Breast epithelium (tissue), 4 donors: ENCODE results near the gene ACACB. TPM values are rescaled to one million over a fixed set of nuclear protein-coding genes. Genes with fewer than 3 reads are reported as not detected.
A peak's percentile ranks its signal among the peaks of the same experiment; 100 is the strongest.

Source experiments
- DNase-seq, 2 donors: peaks; one replicate each; pipeline ENCODE4 v3.0.0-alpha.2; 2019; ENCODE audit warnings: low spot score in 2 of 2
- H3K27ac ChIP-seq, 2 donors: fragments of 200-600 bp; sonication (generic) in 1 of 2; one replicate each; pipeline ENCODE4 v1.5.1; 2016 to 2019; ENCODE audit warnings: mild to moderate bottlenecking in 1 of 2
- H3K27me3 ChIP-seq, 2 donors: fragments of 200-600 bp; sonication (generic) in 1 of 2; one replicate each; pipeline versions ENCODE4 v1.5.1 to v1.6.0; 2017 to 2019; ENCODE audit warnings: control low read depth in 1 of 2, mild to moderate bottlenecking in 1 of 2
- H3K36me3 ChIP-seq: fragments of 200-600 bp; one replicate; pipeline ENCODE4 v1.5.1; 2019
- H3K4me1 ChIP-seq, 2 donors: fragments of 200-600 bp; sonication (generic); one replicate each; pipeline ENCODE4 v1.5.1; 2016 to 2019; ENCODE audit warnings: control low read depth in 1 of 2
- H3K4me3 ChIP-seq, 3 donors: fragments of 200-600 bp; sonication (generic); 1 replicate in 2 of 3; 2 replicates in 1 of 3; pipeline ENCODE4 v1.5.1; 2016 to 2019; ENCODE audit warnings: mild to moderate bottlenecking in 3 of 3, moderate library complexity in 2 of 3
- H3K9me3 ChIP-seq, 2 donors: fragments of 200-600 bp; sonication (generic) in 1 of 2; one replicate each; pipeline ENCODE4 v1.5.1; 2016 to 2019; ENCODE audit warnings: control low read depth in 1 of 2
- CTCF ChIP-seq, 3 donors: fragments of 450-650 bp; IDR thresholded peaks; one replicate each; pipeline ENCODE4 v1.5.1; 2016 to 2017; ENCODE audit warnings: antibody characterized with exemption in 3 of 3, mild to moderate bottlenecking in 3 of 3, moderate library complexity in 3 of 3
- POLR2A ChIP-seq: fragments of 450-650 bp; IDR thresholded peaks from one replicate; pipeline ENCODE4 v1.6.1; 2016; ENCODE audit warnings: antibody characterized with exemption, mild to moderate bottlenecking, moderate library complexity
- POLR2AphosphoS5 ChIP-seq, 3 donors: sonication (generic); formaldehyde crosslinking; IDR thresholded peaks; one replicate each; pipeline ENCODE4 v1.6.1; 2017; ENCODE audit warnings: antibody characterized with exemption in 3 of 3
- intact Hi-C: fragments of 100-400 bp; cut with DNase I; formaldehyde crosslinking; loops from one replicate; pipeline ENCODE4 v1.15.1; 2023; ENCODE audit warnings: low total_unique reads
- total RNA-seq, 3 donors: library from RNA; depleted of rRNA; stranded (reverse); fragments of >200 nt; gene quantifications; one replicate each; pipeline ENCODE4 v1.1.0, GENCODE V29; 2016

The ACACB gene
- total RNA-seq, 3 donors from 2014 or later: 223 to 957 (median 301) TPM

GRCh38 chr12:109156036-109156435 is 39.6 kb downstream of the ACACB start:
- Histone ChIP-seq H3K27ac (peak overlapping the region in 1 of 2 donors; percentile 63), H3K9me3 (no peaks in the 10 kb centered on the region)

GRCh38 chr12:109156586-109156985 is 40.2 kb downstream of the ACACB start:
- intact Hi-C loops: no loop called here
- DNase-seq: no peak
- Histone ChIP-seq H3K27me3 (no peaks in the 10 kb centered on the region), H3K27ac (peak overlapping the region in 1 of 2 donors; percentile 46), H3K4me1 (peaks cover 0 to 6% of the 10 kb centered on the region in 2 donors), H3K9me3 (no peaks in the 10 kb centered on the region), H3K4me3 (peak overlapping the region; percentile 67 to 77 (median 70)), H3K36me3 (no peaks in the 10 kb centered on the region)
- no peak for TF ChIP-seq CTCF (IDR thresholded peaks at IDR 0.05)
- TF ChIP-seq POLR2AphosphoS5 (IDR thresholded peaks at IDR 0.05): no peak
- no peak for TF ChIP-seq POLR2A

More at GRCh38 chr12:109156036-109156435, 39.6 kb downstream of the ACACB start:
- no peaks in the 10 kb centered on the region for H3K36me3 ChIP-seq
- H3K4me1 ChIP-seq: peaks cover 0 to 6% of the 10 kb centered on the region in 2 donors
- H3K27me3 ChIP-seq: no peaks in the 10 kb centered on the region
- no peak for DNase-seq
- H3K4me3 ChIP-seq: peak overlapping the region; percentile 67 to 77 (median 70)
- intact Hi-C loops: no loop called here
- TF ChIP-seq POLR2A: no peak

- peak overlapping the region; percentile 46 to 62 for H3K27ac ChIP-seq
- no peaks in the 10 kb centered on the region for H3K9me3 ChIP-seq
- H3K36me3 ChIP-seq: no peaks in the 10 kb centered on the region
- peak overlapping the region; percentile 6 to 77 (median 48) for H3K4me3 ChIP-seq
- H3K27me3 ChIP-seq: no peaks in the 10 kb centered on the region
- DNase-seq: no peak
- H3K4me1 ChIP-seq: peaks cover 0 to 6% of the 10 kb centered on the region in 2 donors
- TF ChIP-seq POLR2AphosphoS5 (IDR thresholded peaks at IDR 0.05): no peak
- TF ChIP-seq POLR2A: no peak
- TF ChIP-seq CTCF (IDR thresholded peaks at IDR 0.05): no peak
- intact Hi-C loops: no loop called here
Observed at GRCh38 chr12:109157986-109158385, 41.6 kb downstream of the ACACB start.

- no peak for DNase-seq
- Histone ChIP-seq H3K9me3 (no peaks in the 10 kb centered on the region), H3K27ac (peak overlapping the region; percentile 19 to 41), H3K4me3 (peak overlapping the region in 1 of 3 donors; percentile 23), H3K36me3 (no peaks in the 10 kb centered on the region), H3K4me1 (no peaks in the 10 kb centered on the region), H3K27me3 (no peaks in the 10 kb centered on the region)
- TF ChIP-seq POLR2A (no peak), CTCF (IDR thresholded peaks at IDR 0.05) (no peak), POLR2AphosphoS5 (IDR thresholded peaks at IDR 0.05) (no peak)
- intact Hi-C loops: no loop called here
Observed at GRCh38 chr12:109160433-109160832, 44.0 kb downstream of the ACACB start.

- intact Hi-C loops: no loop called here
- H3K9me3 ChIP-seq: no peaks in the 10 kb centered on the region
- peak overlapping the region; percentile 19 to 41 for H3K27ac ChIP-seq
- H3K36me3 ChIP-seq: no peaks in the 10 kb centered on the region
- no peak for DNase-seq
- no peak for TF ChIP-seq POLR2A
- TF ChIP-seq POLR2AphosphoS5 (IDR thresholded peaks at IDR 0.05): no peak
- TF ChIP-seq CTCF (IDR thresholded peaks at IDR 0.05): no peak
- peak overlapping the region in 1 of 3 donors; percentile 23 for H3K4me3 ChIP-seq
- no peaks in the 10 kb centered on the region for H3K4me1 ChIP-seq
- no peaks in the 10 kb centered on the region for H3K27me3 ChIP-seq
Observed at GRCh38 chr12:109160873-109161272, 44.5 kb downstream of the ACACB start.

- H3K4me1 ChIP-seq: no peaks in the 10 kb centered on the region
- no peaks in the 10 kb centered on the region for H3K36me3 ChIP-seq
- DNase-seq: no peak
- intact Hi-C loops: no loop called here
- no peaks in the 10 kb centered on the region for H3K9me3 ChIP-seq
- H3K27me3 ChIP-seq: no peaks in the 10 kb centered on the region
- peak overlapping the region in 1 of 2 donors; percentile 10 for H3K27ac ChIP-seq
- no peak overlapping the region for H3K4me3 ChIP-seq
- TF ChIP-seq POLR2AphosphoS5 (IDR thresholded peaks at IDR 0.05) (no peak), CTCF (IDR thresholded peaks at IDR 0.05) (no peak), POLR2A (no peak)
Observed at GRCh38 chr12:109162551-109162950, 46.2 kb downstream of the ACACB start.
